SH-SY5Y (cell line): ENCODE data around the gene SAMM50.

Experiments
- GATA2 ChIP-seq: IDR thresholded peaks from 2 replicates; pipeline ENCODE4 v1.6.1; 2011; ENCODE audit warnings: mild to moderate bottlenecking, low read depth, low read length
- GATA3 ChIP-seq: IDR thresholded peaks from 2 replicates; pipeline ENCODE4 v1.6.1; 2011; ENCODE audit warnings: low read depth, mild to moderate bottlenecking, low read length, moderate library complexity

GRCh38 chr22:43957871-43958270, 2.6 kb downstream of the SAMM50 start:
- TF ChIP-seq GATA2 = no peak
- TF ChIP-seq GATA3 = no peak
